ENCODE results near the gene GMPS. TPM values are rescaled to one million over a fixed set of nuclear protein-coding genes. Genes with fewer than 3 reads are reported as not detected.
"Not testable (repeated sequence)": the region's sequence is repeated elsewhere in the genome, so short reads cannot be mapped to it uniquely, and the experiment has no call there.

Gene GMPS
- polyA plus RNA-seq, 1 of the 3 experiments (the other 2 are of a cell fraction), result 13.4 TPM

DNA sequence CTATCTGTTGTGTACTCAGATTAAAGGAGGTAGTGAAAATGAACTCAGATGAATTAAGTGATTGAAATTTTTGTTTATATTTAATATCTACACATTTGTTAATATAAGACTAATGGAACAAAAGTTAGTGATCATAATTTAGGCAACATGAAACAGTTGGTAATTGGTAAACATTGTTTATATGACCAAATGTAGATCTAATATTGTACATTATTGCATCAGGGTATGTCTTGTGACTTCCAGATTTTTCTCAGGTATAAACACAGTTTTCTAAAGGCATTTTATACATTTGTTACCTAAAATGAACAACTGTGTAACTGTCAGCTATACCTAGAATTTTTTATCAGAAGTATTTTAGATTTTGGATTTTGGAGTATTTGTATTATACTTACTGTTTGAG lies 14.8 kb downstream of the GMPS start:
- H3K36me3 ChIP-seq (replicated peaks in 1 of 2; ENCODE audit: control insufficient read depth in 1 of 2, insufficient read depth in 2 of 2, low read length in 1 of 2), result no peaks in the 10 kb centered on the region
- H3K9me3 ChIP-seq, result no peaks in the 10 kb centered on the region
- no peaks in the 10 kb centered on the region for H3K9me2 ChIP-seq
- no peak overlapping the region for H2AFZ ChIP-seq (ENCODE audit: low read depth)
- POLR2A ChIA-PET, result no interaction called here
- H3K27me3 ChIP-seq (ENCODE audit: insufficient read depth), result no peaks in the 10 kb centered on the region
- H3K79me2 ChIP-seq (ENCODE audit: insufficient read depth), result peaks cover 99% of the 10 kb centered on the region
- DNase-seq, result no peak
- H3K4me1 ChIP-seq (ENCODE audit: control insufficient read depth in 1 of 2, insufficient read depth in 2 of 2, low read depth in 1 of 2, low read length in 1 of 2), result peaks cover 7 to 11% of the 10 kb centered on the region in 2 experiments; a peak in 2 of 4 replicates
- no peak for TF ChIP-seq RXRA (IDR thresholded peaks at IDR 0.05; ENCODE audit: borderline replicate concordance, low read depth)
- TF ChIP-seq, protein P1, sequence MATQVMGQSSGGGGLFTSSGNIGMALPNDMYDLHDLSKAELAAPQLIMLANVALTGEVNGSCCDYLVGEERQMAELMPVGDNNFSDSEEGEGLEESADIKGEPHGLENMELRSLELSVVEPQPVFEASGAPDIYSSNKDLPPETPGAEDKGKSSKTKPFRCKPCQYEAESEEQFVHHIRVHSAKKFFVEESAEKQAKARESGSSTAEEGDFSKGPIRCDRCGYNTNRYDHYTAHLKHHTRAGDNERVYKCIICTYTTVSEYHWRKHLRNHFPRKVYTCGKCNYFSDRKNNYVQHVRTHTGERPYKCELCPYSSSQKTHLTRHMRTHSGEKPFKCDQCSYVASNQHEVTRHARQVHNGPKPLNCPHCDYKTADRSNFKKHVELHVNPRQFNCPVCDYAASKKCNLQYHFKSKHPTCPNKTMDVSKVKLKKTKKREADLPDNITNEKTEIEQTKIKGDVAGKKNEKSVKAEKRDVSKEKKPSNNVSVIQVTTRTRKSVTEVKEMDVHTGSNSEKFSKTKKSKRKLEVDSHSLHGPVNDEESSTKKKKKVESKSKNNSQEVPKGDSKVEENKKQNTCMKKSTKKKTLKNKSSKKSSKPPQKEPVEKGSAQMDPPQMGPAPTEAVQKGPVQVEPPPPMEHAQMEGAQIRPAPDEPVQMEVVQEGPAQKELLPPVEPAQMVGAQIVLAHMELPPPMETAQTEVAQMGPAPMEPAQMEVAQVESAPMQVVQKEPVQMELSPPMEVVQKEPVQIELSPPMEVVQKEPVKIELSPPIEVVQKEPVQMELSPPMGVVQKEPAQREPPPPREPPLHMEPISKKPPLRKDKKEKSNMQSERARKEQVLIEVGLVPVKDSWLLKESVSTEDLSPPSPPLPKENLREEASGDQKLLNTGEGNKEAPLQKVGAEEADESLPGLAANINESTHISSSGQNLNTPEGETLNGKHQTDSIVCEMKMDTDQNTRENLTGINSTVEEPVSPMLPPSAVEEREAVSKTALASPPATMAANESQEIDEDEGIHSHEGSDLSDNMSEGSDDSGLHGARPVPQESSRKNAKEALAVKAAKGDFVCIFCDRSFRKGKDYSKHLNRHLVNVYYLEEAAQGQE (IDR thresholded peaks at IDR 0.05; ENCODE audit: low read depth, low read length), result no peak
- TF ChIP-seq, protein P2, sequence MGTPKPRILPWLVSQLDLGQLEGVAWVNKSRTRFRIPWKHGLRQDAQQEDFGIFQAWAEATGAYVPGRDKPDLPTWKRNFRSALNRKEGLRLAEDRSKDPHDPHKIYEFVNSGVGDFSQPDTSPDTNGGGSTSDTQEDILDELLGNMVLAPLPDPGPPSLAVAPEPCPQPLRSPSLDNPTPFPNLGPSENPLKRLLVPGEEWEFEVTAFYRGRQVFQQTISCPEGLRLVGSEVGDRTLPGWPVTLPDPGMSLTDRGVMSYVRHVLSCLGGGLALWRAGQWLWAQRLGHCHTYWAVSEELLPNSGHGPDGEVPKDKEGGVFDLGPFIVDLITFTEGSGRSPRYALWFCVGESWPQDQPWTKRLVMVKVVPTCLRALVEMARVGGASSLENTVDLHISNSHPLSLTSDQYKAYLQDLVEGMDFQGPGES (IDR thresholded peaks at IDR 0.05; ENCODE audit: low read depth, low read length), result no peak
- TF ChIP-seq, protein P3, sequence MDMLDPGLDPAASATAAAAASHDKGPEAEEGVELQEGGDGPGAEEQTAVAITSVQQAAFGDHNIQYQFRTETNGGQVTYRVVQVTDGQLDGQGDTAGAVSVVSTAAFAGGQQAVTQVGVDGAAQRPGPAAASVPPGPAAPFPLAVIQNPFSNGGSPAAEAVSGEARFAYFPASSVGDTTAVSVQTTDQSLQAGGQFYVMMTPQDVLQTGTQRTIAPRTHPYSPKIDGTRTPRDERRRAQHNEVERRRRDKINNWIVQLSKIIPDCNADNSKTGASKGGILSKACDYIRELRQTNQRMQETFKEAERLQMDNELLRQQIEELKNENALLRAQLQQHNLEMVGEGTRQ (IDR thresholded peaks at IDR 0.05; ENCODE audit: borderline replicate concordance, low read depth, low read length), result no peak
- TF ChIP-seq, protein P4, sequence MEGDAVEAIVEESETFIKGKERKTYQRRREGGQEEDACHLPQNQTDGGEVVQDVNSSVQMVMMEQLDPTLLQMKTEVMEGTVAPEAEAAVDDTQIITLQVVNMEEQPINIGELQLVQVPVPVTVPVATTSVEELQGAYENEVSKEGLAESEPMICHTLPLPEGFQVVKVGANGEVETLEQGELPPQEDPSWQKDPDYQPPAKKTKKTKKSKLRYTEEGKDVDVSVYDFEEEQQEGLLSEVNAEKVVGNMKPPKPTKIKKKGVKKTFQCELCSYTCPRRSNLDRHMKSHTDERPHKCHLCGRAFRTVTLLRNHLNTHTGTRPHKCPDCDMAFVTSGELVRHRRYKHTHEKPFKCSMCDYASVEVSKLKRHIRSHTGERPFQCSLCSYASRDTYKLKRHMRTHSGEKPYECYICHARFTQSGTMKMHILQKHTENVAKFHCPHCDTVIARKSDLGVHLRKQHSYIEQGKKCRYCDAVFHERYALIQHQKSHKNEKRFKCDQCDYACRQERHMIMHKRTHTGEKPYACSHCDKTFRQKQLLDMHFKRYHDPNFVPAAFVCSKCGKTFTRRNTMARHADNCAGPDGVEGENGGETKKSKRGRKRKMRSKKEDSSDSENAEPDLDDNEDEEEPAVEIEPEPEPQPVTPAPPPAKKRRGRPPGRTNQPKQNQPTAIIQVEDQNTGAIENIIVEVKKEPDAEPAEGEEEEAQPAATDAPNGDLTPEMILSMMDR (IDR thresholded peaks at IDR 0.05), result no peak
- TF ChIP-seq FOSL2 (IDR thresholded peaks at IDR 0.05; ENCODE audit: borderline replicate concordance, low read depth), result no peak
- TF ChIP-seq YY1 (IDR thresholded peaks at IDR 0.05; ENCODE audit: low read depth), result no peak
- no peak for TF ChIP-seq TCF12 (IDR thresholded peaks at IDR 0.05)
- TF ChIP-seq RCOR1 (IDR thresholded peaks at IDR 0.05; ENCODE audit: low read length), result no peak
- H3K4me2 ChIP-seq, result no peak overlapping the region
- CTCF ChIA-PET, result interaction anchor here (0.6 to 2.9 kb wide), 2 partner anchors 14 to 481 kb away, joined by 3 to 8 read pairs; no protein-coding TSS in a partner anchor
- H3K9ac ChIP-seq, result no peak overlapping the region
- H3K4me3 ChIP-seq (ENCODE audit: low read depth in 2 of 2, low read length in 1 of 2), result no peak overlapping the region
- peaks cover 11% of the 10 kb centered on the region for H3F3A ChIP-seq (replicated peaks; ENCODE audit: insufficient read depth)
- no peak overlapping the region for H3K27ac ChIP-seq (ENCODE audit: low read depth in 2 of 2, low read length in 1 of 2)
- H4K20me1 ChIP-seq (ENCODE audit: insufficient read depth), result peaks cover 54% of the 10 kb centered on the region

DNA sequence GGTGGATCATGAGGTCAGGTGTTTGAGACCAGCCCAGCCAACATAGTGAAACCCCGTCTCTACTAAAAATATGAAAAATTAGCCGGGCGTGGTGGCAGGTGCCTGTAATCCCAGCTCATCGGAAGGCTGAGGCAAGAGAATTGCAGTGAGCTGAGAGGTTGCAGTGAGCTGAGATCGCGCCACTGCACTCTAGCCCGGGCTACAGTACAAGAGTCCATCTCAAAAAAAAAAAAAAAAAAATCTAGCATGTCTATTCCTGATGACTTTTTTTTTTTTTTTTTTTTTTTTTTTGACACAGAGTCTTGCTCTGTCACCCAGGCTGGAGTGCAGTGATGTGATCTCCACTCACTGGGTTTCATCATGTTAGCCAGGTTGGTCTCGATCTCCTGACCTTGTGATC lies 15.9 kb downstream of the GMPS start:
- POLR2A ChIA-PET; H3K4me2 ChIP-seq; H3K27me3 ChIP-seq (ENCODE audit: insufficient read depth); H3K9ac ChIP-seq; H3K36me3 ChIP-seq (replicated peaks in 1 of 2; ENCODE audit: control insufficient read depth in 1 of 2, insufficient read depth in 2 of 2, low read length in 1 of 2); H2AFZ ChIP-seq (ENCODE audit: low read depth); H3K9me3 ChIP-seq; H3K9me2 ChIP-seq; H3K4me3 ChIP-seq (ENCODE audit: low read depth in 2 of 2, low read length in 1 of 2); DNase-seq; H3K27ac ChIP-seq (ENCODE audit: low read depth in 2 of 2, low read length in 1 of 2): not testable (repeated sequence)
- Histone ChIP-seq H4K20me1 (ENCODE audit: insufficient read depth) (peaks cover 53% of the 10 kb centered on the region), H3K4me1 (ENCODE audit: control insufficient read depth in 1 of 2, insufficient read depth in 2 of 2, low read depth in 1 of 2, low read length in 1 of 2) (peaks cover 7 to 19% of the 10 kb centered on the region in 2 experiments; a peak in 2 of 4 replicates), H3K79me2 (ENCODE audit: insufficient read depth) (peaks cover 99% of the 10 kb centered on the region), H3F3A (replicated peaks; ENCODE audit: insufficient read depth) (peaks cover 15% of the 10 kb centered on the region)
- WGBS (ENCODE audit: low lambda C conversion rate), result 96% methylated on average over 8 of the region's 8 CpGs
- CTCF ChIA-PET, result interaction anchor here (1.5 to 2.9 kb wide), 2 partner anchors 15 to 80 kb away, joined by 3 to 8 read pairs; partner anchors contain the start of gene C3orf33

Measured in SK-N-SH (cell line).